OCI-LY3 (cell line): ENCODE measurements around the gene REEP2.

Experiments used
- EZH2phosphoT487 ChIP-seq: fragments of 200-600 bp; shearing (Covaris generic); IDR thresholded peaks from 2 replicates; pipeline ENCODE4 v1.6.1; 2018; ENCODE audit warnings: antibody characterized with exemption, mixed run types, low read depth
- TF ChIP-seq, protein P1 (sequence below): fragments of 200-600, 300-600 bp; sonication (generic); IDR thresholded peaks from 2 replicates; pipeline ENCODE4 v1.5.1; 2014; ENCODE audit warnings: antibody characterized with exemption, low read length, low read depth

DNA sequence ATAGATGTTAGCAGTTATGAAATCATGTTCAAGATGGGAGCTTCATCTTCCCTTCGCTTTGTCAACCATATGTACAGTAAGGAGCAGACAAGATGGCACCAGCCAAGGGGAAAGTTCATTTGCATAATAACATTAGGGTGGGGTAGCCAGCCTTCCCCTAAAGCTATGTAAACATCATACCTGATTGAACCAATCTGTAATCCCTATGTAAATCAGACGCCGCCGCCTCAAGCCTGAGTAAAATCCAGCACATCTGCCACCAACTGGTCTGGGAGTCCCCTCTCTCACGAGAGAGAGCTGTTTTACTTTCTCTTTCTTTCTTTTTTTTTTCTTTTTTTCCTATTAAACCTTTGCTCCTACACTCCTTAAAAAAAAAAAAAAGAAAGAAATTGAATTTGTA is 30.8 kb upstream of the REEP2 start:
- TF ChIP-seq, protein P1, sequence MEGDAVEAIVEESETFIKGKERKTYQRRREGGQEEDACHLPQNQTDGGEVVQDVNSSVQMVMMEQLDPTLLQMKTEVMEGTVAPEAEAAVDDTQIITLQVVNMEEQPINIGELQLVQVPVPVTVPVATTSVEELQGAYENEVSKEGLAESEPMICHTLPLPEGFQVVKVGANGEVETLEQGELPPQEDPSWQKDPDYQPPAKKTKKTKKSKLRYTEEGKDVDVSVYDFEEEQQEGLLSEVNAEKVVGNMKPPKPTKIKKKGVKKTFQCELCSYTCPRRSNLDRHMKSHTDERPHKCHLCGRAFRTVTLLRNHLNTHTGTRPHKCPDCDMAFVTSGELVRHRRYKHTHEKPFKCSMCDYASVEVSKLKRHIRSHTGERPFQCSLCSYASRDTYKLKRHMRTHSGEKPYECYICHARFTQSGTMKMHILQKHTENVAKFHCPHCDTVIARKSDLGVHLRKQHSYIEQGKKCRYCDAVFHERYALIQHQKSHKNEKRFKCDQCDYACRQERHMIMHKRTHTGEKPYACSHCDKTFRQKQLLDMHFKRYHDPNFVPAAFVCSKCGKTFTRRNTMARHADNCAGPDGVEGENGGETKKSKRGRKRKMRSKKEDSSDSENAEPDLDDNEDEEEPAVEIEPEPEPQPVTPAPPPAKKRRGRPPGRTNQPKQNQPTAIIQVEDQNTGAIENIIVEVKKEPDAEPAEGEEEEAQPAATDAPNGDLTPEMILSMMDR: peak; percentile 22; the same call in 1 of the 2 replicates
- no peak for TF ChIP-seq EZH2phosphoT487
